Measurements from ENCODE around the gene NLRP3. TPM values are rescaled to one million over a fixed set of nuclear protein-coding genes. Genes with fewer than 3 reads are reported as not detected.
"Not testable (repeated sequence)": the region's sequence is repeated elsewhere in the genome, so short reads cannot be mapped to it uniquely, and the experiment has no call there.

Gene NLRP3
- total and polyA plus RNA-seq, 2 donors (not counting 1 experiment from before 2014, with no cell fraction given), result 1.4 to 1.7 TPM

DNA sequence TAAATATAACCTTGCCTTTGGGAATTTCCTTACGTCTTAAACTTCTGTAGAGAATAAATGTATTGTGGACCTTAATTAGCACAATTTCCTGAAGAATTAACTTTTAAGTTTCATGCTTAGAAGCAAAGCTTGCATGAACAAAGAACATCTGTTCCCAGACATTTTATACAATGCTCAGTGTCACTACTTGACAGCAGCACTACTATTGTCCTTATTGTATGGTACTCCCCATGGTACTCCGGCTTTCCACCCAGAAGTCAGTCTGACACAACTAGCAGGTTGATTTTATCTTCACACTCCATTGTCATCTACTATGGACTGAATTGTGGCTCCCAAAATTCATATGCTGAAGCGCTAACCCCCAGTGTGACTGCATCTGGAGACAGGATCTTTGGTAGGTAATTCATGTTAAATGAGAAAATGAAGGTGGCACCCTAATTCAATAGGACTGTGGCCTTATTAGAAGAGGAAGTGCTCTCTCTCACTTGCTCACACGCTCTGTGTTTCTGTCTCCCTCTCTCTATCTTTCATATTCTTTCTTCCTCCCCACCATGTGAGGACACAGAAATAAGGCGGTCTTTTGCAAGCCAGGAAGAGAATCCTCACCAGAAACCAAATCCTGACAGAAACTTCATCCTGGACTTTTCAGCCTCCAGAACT lies 52.6 kb downstream of the NLRP3 start:
- ATAC-seq (ENCODE audit: low read depth) (no peak), DNase-seq (no peak)
- Mint-ChIP-seq H3K4me3 (no peak overlapping the region), H3K27ac (no peak overlapping the region), H3K9me3 (ENCODE audit: insufficient read depth) (no peaks in the 10 kb centered on the region), H3K27me3 (no peaks in the 10 kb centered on the region), H3K4me1 (peaks cover 19% of the 10 kb centered on the region)
- no peaks in the 10 kb centered on the region for H3K9me3 ChIP-seq (ENCODE audit: control extremely low read depth in 1 of 3, control insufficient read depth in 2 of 3, insufficient read depth in 1 of 3, low read length in 2 of 3)
- H3K4me2 ChIP-seq (replicated peaks; ENCODE audit: low read depth, low read length, poor library complexity, severe bottlenecking), result no peak overlapping the region
- no peaks in the 10 kb centered on the region for H3K79me2 ChIP-seq (ENCODE audit: control insufficient read depth, insufficient read depth, low read length)
- no peaks in the 10 kb centered on the region for H3K27me3 ChIP-seq (replicated peaks in 1 of 4; ENCODE audit: control extremely low read depth in 1 of 4, control insufficient read depth in 3 of 4, insufficient read depth in 4 of 4, low read length in 3 of 4)
- ChIA-PET POLR2A (no interaction called here), CTCF (no interaction called here)
- no peak overlapping the region for H3K4me3 ChIP-seq (ENCODE audit: control extremely low read depth in 1 of 5, extremely low read depth in 1 of 5, insufficient read depth in 1 of 5, low read depth in 2 of 5, low read length in 4 of 5)
- TF ChIP-seq, protein P1, sequence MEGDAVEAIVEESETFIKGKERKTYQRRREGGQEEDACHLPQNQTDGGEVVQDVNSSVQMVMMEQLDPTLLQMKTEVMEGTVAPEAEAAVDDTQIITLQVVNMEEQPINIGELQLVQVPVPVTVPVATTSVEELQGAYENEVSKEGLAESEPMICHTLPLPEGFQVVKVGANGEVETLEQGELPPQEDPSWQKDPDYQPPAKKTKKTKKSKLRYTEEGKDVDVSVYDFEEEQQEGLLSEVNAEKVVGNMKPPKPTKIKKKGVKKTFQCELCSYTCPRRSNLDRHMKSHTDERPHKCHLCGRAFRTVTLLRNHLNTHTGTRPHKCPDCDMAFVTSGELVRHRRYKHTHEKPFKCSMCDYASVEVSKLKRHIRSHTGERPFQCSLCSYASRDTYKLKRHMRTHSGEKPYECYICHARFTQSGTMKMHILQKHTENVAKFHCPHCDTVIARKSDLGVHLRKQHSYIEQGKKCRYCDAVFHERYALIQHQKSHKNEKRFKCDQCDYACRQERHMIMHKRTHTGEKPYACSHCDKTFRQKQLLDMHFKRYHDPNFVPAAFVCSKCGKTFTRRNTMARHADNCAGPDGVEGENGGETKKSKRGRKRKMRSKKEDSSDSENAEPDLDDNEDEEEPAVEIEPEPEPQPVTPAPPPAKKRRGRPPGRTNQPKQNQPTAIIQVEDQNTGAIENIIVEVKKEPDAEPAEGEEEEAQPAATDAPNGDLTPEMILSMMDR (IDR thresholded peaks at IDR 0.05), result no peak
- intact Hi-C loops (cut with micrococcal nuclease), result no loop called here
- no peak overlapping the region for H2AFZ ChIP-seq (ENCODE audit: insufficient read depth, low read depth, low read length, poor library complexity, severe bottlenecking)
- no peaks in the 10 kb centered on the region for H4K20me1 ChIP-seq (ENCODE audit: control insufficient read depth, insufficient read depth, low read length, poor library complexity, severe bottlenecking)
- no peak overlapping the region for H3K9ac ChIP-seq (ENCODE audit: low read length)
- H3K27ac ChIP-seq (ENCODE audit: low read length in 2 of 2), result no peak overlapping the region
- no peaks in the 10 kb centered on the region for H3K36me3 ChIP-seq (replicated peaks in 1 of 2; ENCODE audit: control extremely low read depth in 1 of 2, control insufficient read depth in 1 of 2, extremely low read depth in 1 of 2, insufficient read depth in 2 of 2, low read length in 1 of 2)
- peaks cover 0 to 4% of the 10 kb centered on the region in 2 donors for H3K4me1 ChIP-seq (ENCODE audit: control insufficient read depth in 2 of 2, insufficient read depth in 2 of 2, low read length in 2 of 2)
- WGBS (ENCODE audit: insufficient coverage), result 100% methylated on average over 2 of the region's 5 CpGs

DNA sequence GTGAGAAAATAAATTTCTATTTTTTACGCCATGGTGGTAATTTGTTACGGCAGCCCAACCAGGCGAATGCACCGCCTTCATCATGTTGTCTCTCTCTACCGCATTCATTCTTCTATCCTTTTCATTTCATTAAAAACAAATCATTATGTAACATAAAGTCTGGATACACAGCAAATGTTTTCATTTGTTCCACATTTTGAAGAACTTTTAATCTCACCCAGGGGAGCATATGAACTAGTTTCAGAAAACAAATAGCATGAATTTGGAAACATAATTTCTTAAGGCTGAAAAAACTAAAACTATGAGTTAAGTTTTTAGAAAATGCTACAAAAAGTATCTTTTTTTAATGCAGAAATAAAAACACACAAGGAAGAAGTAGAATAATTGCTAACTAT lies 53.2 kb downstream of the NLRP3 start:
- ATAC-seq (ENCODE audit: low read depth) (no peak), DNase-seq (no peak)
- Histone ChIP-seq H4K20me1 (ENCODE audit: control insufficient read depth, insufficient read depth, low read length, poor library complexity, severe bottlenecking) (no peaks in the 10 kb centered on the region), H3K4me2 (replicated peaks; ENCODE audit: low read depth, low read length, poor library complexity, severe bottlenecking) (no peak overlapping the region), H3K79me2 (ENCODE audit: control insufficient read depth, insufficient read depth, low read length) (no peaks in the 10 kb centered on the region), H2AFZ (ENCODE audit: insufficient read depth, low read depth, low read length, poor library complexity, severe bottlenecking) (no peak overlapping the region), H3K9ac (ENCODE audit: low read length) (no peak overlapping the region), H3K36me3 (replicated peaks in 1 of 2; ENCODE audit: control extremely low read depth in 1 of 2, control insufficient read depth in 1 of 2, extremely low read depth in 1 of 2, insufficient read depth in 2 of 2, low read length in 1 of 2) (no peaks in the 10 kb centered on the region), H3K4me1 (ENCODE audit: control insufficient read depth in 2 of 2, insufficient read depth in 2 of 2, low read length in 2 of 2) (peaks cover 0 to 4% of the 10 kb centered on the region in 2 donors), H3K9me3 (ENCODE audit: control extremely low read depth in 1 of 3, control insufficient read depth in 2 of 3, insufficient read depth in 1 of 3, low read length in 2 of 3) (no peaks in the 10 kb centered on the region), H3K27me3 (replicated peaks in 1 of 4; ENCODE audit: control extremely low read depth in 1 of 4, control insufficient read depth in 3 of 4, insufficient read depth in 4 of 4, low read length in 3 of 4) (no peaks in the 10 kb centered on the region), H3K4me3 (ENCODE audit: control extremely low read depth in 1 of 5, extremely low read depth in 1 of 5, insufficient read depth in 1 of 5, low read depth in 2 of 5, low read length in 4 of 5) (no peak overlapping the region), H3K27ac (ENCODE audit: low read length in 2 of 2) (no peak overlapping the region)
- ChIA-PET CTCF (no interaction called here), POLR2A (no interaction called here)
- Mint-ChIP-seq H3K27ac (no peak overlapping the region), H3K4me3 (no peak overlapping the region), H3K27me3 (no peaks in the 10 kb centered on the region), H3K9me3 (ENCODE audit: insufficient read depth) (no peaks in the 10 kb centered on the region), H3K4me1 (peaks cover 19% of the 10 kb centered on the region)
- no peak for TF ChIP-seq EZH2 (IDR thresholded peaks at IDR 0.05; ENCODE audit: borderline replicate concordance, insufficient read depth, low read depth, low read length, poor library complexity, severe bottlenecking)
- TF ChIP-seq, protein P1 (IDR thresholded peaks at IDR 0.05), result no peak
- intact Hi-C loops (cut with micrococcal nuclease), result no loop called here
- 100% methylated on average over 1 of the region's 5 CpGs for WGBS (ENCODE audit: insufficient coverage)

DNA sequence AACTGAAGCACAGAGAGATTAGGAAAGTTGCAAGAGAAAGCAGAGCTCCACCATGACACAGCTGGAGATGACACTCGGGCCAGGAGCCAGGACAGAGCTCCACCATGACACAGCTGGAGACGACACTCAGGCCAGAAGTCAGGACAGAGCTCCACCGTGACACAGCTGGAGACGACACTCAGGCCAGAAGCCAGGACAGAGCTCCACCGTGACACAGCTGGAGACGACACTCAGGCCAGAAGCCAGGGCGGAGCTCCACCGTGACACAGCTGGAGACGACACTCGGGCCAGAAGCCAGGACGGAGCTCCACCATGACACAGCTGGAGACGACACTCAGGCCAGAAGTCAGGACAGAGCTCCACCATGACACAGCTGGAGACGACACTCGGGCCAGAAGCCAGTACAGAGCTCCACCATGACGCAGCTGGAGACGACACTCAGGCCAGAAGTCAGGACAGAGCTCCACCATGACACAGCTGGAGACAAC lies 55.0 kb downstream of the NLRP3 start:
- H3K79me2 ChIP-seq (ENCODE audit: control insufficient read depth, insufficient read depth, low read length); H3K9me3 Mint-ChIP-seq (ENCODE audit: insufficient read depth); H3K27me3 Mint-ChIP-seq; H3K9me3 ChIP-seq (ENCODE audit: control extremely low read depth in 1 of 3, control insufficient read depth in 2 of 3, insufficient read depth in 1 of 3, low read length in 2 of 3); POLR2A ChIA-PET; H3K27me3 ChIP-seq (replicated peaks in 1 of 4; ENCODE audit: control extremely low read depth in 1 of 4, control insufficient read depth in 3 of 4, insufficient read depth in 4 of 4, low read length in 3 of 4); H2AFZ ChIP-seq (ENCODE audit: insufficient read depth, low read depth, low read length, poor library complexity, severe bottlenecking); H3K36me3 ChIP-seq (replicated peaks in 1 of 2; ENCODE audit: control extremely low read depth in 1 of 2, control insufficient read depth in 1 of 2, extremely low read depth in 1 of 2, insufficient read depth in 2 of 2, low read length in 1 of 2); H3K9ac ChIP-seq (ENCODE audit: low read length); H4K20me1 ChIP-seq (ENCODE audit: control insufficient read depth, insufficient read depth, low read length, poor library complexity, severe bottlenecking); H3K4me1 ChIP-seq (ENCODE audit: control insufficient read depth in 2 of 2, insufficient read depth in 2 of 2, low read length in 2 of 2); intact Hi-C loops (cut with micrococcal nuclease); ATAC-seq (ENCODE audit: low read depth); H3K4me3 ChIP-seq (ENCODE audit: control extremely low read depth in 1 of 5, extremely low read depth in 1 of 5, insufficient read depth in 1 of 5, low read depth in 2 of 5, low read length in 4 of 5); H3K27ac Mint-ChIP-seq; H3K27ac ChIP-seq (ENCODE audit: low read length in 2 of 2); DNase-seq; H3K4me3 Mint-ChIP-seq; H3K4me2 ChIP-seq (replicated peaks; ENCODE audit: low read depth, low read length, poor library complexity, severe bottlenecking): not testable (repeated sequence)
- H3K4me1 Mint-ChIP-seq, result peaks cover 25% of the 10 kb centered on the region
- CTCF ChIA-PET, result interaction anchor here (1.5 to 2.4 kb wide), 3 partner anchors 17 to 98 kb away, joined by 7 to 17 read pairs (median 12); no protein-coding TSS in a partner anchor
- 93% methylated on average over 7 of the region's 16 CpGs for WGBS (ENCODE audit: insufficient coverage)
